SU-DHL-6 (cell line): ENCODE results near the gene TRNP1.

Experiments
- EZH2phosphoT487 ChIP-seq: fragments of 200-600 bp; sonication (generic), shearing (Covaris generic); conservative IDR thresholded peaks from 2 replicates; pipeline ENCODE4 v1.6.1; 2018; ENCODE audit warnings: mild to moderate bottlenecking, antibody characterized with exemption, low read length, moderate library complexity, mixed read lengths
- TF ChIP-seq, protein P1 (sequence below): fragments of 200-600 bp; sonication (generic); IDR thresholded peaks from one replicate; pipeline ENCODE4 v1.5.1; 2017; ENCODE audit warnings: antibody characterized with exemption, mild to moderate bottlenecking, low read length, moderate library complexity; ENCODE audit not compliant: insufficient read depth, poor library complexity, severe bottlenecking

DNA sequence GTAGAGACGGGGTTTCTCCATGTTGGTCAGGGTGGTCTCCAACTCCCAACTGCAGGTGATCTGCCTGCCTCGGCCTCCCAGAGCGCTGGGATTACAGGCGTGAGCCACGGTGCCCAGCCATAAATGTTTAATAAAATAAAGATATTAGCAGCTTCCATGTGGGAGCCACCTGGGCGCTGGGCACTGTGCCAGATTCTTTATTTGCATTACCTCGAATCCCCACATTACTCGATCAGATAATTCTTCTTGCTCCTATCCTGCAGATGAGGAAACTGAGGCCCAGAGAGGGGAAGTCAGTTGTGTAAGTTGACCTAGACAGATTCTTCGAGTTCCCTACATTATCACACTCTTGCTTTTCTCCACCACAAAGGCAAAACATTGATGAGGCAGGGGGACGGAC, 44.0 kb downstream of the TRNP1 start:
- no peak for TF ChIP-seq EZH2phosphoT487
- TF ChIP-seq, protein P1, sequence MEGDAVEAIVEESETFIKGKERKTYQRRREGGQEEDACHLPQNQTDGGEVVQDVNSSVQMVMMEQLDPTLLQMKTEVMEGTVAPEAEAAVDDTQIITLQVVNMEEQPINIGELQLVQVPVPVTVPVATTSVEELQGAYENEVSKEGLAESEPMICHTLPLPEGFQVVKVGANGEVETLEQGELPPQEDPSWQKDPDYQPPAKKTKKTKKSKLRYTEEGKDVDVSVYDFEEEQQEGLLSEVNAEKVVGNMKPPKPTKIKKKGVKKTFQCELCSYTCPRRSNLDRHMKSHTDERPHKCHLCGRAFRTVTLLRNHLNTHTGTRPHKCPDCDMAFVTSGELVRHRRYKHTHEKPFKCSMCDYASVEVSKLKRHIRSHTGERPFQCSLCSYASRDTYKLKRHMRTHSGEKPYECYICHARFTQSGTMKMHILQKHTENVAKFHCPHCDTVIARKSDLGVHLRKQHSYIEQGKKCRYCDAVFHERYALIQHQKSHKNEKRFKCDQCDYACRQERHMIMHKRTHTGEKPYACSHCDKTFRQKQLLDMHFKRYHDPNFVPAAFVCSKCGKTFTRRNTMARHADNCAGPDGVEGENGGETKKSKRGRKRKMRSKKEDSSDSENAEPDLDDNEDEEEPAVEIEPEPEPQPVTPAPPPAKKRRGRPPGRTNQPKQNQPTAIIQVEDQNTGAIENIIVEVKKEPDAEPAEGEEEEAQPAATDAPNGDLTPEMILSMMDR, result no peak
